ENCODE measurements around the gene CFD.
"Not testable (repeated sequence)": the region's sequence is repeated elsewhere in the genome, so short reads cannot be mapped to it uniquely, and the experiment has no call there.

Gene CFD

DNA sequence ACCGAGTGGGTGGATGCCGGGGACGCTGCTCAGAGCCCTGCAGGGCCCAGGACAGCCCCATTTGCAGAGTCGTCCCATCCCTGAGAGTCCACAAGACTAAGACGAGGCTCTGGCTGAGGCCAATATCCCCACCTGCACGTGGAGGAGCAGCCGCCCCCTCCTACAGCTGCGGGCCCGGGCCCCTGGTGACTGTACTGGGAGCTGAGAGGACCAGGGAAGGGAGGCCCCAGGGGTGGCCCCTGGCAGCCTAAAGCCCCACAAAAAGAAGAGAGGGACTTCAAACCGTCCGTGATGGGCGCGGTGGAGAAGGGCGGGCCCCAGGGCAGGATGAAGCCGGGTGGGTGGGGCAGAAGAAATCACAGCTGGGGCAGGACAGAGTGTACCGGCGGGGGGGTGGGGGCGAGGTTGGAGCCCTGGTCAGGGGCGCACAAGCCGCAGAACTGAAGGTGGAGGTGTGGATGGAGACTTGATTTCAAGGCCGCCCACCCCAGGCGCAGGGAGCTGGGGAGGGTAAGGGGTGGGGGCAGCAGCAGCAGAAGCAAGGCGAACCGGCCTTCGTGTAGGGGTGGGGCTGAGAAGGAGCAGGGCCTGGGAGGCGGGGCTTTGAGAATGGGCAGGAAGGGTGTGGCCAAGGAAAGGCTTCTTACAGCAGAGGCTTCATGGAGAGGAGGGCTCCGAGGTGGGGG lies 12.9 kb downstream of the CFD start:
- no peak for DNase-seq

DNA sequence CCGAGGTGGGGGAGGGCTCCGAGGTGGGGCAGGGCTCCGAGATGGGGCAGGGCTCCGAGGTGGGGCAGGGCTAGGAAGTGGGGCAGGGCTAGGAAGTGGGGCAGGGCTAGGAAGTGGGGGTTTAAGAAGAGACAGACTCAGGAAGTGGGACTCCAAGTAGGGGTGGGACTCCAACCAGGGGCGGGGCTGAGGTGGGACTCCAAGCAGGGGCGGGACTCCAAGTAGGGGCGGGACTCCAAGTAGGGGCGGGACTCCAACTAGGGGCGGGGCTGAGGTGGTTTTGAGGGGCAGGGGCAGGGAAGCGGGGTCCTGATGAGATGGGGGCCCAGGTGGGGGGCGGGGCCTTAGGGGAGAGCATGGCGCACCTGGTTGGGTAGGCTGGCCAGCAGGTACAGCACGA lies 13.6 kb downstream of the CFD start:
- DNase-seq: no peak

DNA sequence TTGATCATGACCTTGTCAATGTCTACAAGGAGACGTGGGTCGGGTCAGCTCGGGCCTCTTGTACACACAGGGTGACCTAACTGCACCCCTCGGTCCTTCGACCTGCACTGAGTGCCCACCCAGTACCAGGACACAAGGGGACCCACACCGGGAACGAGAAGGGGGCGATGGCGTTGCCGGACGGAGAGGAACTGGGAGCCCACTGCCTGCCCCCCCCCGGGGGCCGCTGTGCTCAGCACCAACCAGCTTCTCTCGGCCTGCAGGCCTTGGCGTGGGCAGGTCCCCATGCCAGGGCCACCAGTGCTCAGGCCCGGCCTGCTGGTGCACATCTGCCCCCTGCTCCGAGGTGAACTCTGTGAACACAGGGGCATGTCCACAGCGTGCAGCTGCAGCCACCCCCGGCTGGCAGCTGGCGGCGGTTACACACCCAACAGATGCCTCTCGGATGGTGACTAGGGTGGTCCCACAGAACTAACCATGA lies 14.1 kb downstream of the CFD start:
- no peak for DNase-seq

DNA sequence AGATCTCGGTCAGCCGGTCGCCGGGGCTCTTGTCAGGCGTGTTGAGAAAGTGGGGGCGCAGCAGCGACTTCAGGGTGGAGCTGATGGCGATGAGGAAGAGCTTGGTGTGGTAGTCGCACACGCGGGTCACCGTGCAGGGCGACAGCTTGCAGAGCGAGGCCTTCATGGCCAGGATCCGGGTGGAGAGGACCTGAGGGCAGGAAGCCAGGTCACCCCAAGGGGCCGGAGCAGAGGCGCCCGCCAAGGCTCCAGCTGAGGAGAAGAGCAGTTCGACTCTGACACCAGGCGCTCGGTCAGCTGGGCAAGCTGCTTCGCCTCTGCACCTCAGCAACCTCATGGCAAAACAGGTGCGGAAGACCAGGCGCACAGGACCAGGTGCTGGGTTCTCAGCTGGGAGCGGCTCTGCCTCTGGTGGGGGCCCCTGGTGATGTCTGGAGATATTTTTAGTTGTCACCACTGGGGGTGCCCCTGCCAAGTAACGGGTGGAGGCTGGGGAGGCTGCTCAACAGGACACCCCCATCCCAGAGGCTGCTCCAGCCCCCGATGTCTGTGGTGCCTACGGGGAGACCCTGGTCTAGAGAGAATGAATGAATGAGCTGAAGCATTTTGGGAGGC lies 15.9 kb downstream of the CFD start:
- no peak for DNase-seq

DNA sequence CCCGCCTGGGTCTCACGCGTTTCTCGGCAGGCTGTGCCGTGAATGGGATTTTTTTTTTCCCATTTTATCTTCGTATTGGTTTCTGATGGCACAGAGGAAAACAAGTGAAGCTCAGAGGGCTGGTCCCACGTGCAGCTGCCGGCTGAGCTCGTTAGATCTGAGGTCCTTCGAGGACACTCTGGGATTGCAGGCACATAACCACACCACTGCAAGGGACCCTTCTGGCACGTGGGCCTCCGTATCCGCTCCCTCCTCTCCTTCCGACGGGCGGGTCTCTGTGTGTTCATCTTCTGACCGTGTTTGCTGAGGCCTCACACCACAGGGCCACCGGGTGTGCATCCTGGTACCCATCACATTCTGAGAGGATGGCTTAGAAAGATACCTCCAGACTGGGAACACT lies 16.6 kb downstream of the CFD start:
- no peak for DNase-seq

DNA sequence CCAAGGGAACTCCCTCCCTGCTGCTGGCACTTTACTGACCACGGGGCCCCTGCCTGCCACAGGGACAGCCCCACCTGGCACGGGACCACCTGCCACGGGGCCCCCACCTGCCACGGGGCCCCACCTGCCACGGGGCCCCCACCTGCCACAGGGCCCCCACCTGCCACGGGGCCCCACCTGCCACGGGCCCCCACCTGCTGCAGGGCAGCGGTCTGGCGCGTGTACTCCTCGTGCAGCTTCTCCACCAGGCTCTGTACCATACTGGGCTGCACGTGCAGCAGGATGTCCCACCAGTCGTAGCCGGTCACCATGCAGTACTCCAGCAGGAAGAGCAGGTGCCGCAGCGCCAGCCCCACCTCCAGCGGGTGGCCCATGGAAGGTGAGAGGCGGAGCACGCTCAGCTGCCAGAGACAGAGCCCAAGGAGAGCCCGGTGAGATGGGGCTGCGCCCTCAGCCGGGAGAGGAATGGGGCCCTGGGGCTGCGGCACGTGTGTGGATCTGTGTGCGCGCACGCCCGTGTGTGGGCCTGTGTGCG lies 17.4 kb downstream of the CFD start:
- DNase-seq: no peak

DNA sequence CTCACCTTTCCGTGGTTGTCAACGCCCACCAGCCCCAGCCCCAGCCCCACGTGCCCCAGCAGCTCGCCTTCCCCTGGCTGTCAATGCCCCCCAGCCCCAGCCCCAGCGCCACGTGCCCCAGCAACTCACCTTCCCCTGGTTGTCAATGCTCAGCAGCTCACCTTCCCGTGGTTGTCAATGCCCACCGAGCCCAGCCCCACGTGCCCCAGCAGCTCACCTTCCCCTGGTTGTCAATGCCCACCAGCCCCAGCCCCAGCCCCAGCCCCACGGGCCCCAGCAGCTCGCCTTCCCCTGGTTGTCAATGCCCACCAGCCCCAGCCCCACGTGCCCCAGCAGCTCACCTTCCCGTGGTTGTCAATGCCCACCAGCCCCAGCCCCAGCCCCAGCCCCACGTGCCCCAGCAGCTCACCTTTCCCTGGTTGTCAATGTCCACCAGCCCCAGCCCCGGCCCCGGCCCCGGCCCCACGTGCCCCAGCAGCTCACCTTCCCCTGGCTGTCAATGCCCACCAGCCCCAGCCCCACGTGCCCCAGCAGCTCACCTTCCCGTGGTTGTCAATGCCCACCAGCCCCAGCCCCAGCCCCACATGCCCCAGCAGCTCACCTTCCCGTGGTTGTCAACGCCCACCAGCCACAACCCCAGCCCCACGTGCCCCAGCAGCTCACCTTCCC lies 18.7 kb downstream of the CFD start:
- not testable (repeated sequence) for DNase-seq

DNA sequence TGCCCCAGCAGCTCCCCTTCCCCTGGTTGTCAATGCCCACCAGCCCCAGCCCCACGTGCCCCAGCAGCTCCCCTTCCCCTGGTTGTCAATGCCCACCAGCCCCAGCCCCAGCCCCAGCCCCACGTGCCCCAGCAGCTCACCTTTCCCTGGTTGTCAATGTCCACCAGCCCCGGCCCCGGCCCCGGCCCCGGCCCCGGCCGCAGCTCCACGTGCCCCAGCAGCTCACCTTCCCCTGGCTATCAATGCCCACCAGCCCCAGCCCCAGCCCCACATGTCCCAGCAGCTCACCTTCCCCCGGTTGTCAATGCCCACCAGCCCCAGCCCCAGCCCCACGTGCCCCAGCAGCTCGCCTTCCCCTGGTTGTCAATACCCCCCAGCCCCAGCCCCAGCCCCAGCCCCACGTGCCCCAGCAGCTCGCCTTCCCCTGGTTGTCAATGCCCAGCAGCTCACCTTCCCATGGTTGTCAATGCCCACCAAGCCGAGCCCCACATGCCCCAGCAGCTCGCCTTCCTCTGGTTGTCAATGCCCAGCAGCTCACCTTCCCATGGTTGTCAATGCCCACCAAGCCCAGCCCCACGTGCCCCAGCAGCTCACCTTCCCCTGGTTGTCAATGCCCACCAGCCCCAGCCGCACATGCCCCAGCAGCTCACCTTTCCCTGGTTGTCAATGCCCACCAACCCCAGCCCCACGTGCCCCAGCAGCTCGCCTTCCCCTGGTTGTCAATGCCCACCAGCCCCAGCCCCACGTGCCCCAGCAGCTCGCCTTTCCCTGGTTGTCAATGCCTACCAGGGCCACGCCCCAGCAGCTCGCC lies 19.5 kb downstream of the CFD start:
- not testable (repeated sequence) for DNase-seq

DNA sequence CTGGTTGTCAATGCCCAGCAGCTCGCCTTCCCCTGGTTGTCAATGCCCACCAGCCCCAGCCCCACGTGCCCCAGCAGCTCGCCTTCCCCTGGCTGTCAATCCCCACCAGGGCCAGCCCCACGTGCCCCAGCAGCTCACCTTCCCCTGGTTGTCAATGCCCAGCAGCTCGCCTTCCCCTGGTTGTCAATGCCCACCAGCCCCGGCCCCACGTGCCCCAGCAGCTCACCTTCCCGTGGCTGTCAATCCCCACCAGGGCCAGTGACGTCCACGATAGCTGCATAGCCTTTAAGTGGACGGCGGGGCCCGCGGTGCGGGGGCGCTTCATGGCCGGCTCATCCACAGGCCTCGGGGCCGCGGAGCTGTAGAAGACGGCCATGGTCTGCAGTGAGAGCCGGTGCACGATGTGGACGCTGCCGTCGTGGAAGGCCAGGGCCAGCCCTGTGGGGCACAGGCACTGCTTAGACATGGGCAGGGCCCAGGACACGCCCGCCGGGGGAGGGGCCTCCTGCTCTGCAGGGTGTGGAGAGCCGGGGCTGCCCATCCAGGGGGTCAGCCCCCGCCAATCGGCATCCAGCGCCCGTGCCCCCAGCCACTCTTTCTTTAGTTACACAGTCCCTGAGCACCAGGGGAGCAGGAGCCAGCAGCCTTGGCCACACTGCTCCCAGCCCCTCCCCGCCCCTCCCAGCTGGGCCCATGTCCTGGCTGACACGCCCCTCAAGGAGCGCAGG lies 20.4 kb downstream of the CFD start:
- no peak for DNase-seq

DNA sequence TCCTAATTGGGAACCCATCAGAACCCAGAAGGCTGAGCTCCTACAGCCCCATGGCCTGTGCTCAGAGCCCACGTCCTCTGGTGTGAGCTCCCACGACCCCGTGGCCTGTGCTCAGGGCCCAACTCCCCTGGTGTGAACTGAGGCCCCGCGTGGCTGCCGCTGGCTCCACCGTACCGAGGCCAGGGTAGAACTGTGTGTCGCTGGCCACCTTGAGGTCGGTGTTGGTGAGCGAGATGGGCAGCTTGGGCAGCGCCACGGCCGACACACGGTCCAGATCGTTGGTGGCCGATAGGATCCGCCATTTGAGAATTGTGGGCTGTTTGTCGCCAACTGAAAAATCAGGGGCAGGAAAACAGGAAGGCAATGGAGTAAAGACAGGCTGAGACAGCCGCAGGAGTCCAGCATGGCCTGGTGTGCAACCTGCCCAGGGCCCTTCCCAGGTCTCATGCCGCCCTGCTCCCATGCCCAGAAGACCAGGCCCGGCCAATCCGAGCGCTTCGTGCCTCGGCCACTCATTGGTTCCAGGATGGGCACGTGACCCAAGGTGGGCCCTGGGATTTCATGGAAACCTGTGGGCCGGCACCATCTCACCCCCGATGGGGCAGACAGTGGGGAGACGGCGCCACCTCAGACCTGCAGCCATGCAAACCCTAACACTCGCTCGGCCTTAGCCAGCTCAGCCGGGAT lies 22.1 kb downstream of the CFD start:
- no peak for DNase-seq

DNA sequence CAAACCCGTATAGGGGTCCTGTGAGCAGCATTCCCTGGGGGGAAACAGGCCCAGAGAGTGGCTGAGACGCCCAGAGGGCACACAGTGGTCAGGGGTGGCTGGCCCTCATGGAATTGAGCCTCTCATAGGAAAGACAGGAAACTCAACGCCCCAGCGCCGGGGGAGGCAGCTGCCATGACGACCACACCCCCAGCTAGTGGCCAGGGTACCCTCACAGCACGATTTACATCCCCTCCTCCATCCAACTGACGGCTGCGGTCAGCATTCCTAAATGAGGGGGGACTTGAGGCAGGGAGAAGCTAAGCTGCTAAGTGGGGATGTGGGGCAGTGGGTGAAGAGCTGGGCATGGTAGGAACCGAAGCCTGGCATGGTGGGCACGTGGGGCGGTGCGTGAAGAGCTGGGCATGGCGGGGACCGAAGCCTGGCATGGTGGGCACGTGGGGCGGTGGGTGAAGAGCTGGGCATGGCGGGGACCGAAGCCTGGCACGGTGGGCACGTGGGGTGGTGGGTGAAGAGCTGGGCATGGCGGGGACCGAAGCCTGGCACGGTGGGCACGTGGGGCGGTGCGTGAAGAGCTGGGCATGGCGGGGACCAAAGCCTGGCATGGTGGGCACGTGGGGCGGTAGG lies 23.5 kb downstream of the CFD start:
- no peak for DNase-seq

DNA sequence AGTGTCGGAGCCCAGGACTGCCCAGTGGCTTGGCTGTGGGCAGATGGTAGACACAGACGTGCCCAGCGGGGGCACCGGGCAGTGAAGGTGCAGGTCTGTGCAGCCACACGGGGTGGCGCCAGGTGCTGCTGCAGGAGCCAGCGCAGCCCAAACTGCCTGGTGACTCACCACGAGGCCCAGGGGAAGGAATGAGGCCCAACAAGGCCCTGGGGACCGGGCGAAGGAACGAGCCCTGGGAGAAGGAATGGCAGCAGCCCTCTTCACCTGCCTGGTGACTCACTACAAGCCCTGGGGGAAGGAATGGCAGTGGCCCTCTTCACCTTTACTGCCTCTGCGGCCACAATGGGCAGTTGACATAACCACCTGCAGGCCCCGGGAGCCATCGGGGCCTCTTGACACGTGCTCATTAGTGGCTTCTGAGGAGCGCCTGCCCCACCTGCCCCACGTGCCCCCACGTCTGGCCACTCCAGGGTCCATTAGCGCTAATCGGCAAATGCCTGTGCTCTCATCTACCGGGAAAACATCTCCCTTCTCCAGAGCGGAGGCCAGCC lies 24.3 kb downstream of the CFD start:
- no peak for DNase-seq

DNA sequence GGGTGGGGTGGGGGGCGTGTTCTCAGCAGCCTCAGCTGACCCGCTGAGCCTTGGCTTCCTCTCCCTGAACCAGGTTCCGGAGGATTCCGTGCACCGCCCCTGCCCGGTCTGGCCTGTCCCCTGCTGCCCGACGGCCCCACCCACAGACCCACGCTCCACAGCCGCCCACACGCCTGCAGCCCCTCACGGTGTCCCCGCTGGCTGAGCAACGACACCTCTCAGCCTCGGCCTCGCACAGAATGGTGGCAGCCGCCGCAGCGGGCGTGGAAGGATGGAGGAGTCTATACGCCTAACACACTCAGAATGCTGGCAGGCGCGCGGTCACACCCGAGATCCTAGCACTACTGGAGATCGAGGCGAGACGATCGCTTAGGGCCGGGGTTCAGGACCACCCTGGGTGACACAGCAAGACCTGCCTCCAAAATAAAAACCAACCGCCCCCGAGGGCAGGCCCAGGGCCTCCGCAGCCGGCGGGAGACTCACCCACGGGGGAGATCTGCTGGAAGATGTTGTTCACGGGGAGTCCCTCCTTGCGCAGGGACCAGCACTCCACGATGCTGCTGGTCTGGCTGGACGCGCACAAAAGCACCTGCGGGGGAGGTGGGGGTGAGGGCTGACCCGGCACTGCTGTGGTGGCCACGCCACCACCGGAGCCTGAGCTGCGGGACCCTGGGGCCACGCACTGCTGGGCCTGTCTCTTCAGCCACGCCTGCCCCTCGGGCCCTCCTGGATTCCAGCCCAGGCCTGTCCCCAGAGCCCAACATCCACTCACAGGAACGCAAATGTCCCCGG lies 25.2 kb downstream of the CFD start:
- DNase-seq: no peak

DNA sequence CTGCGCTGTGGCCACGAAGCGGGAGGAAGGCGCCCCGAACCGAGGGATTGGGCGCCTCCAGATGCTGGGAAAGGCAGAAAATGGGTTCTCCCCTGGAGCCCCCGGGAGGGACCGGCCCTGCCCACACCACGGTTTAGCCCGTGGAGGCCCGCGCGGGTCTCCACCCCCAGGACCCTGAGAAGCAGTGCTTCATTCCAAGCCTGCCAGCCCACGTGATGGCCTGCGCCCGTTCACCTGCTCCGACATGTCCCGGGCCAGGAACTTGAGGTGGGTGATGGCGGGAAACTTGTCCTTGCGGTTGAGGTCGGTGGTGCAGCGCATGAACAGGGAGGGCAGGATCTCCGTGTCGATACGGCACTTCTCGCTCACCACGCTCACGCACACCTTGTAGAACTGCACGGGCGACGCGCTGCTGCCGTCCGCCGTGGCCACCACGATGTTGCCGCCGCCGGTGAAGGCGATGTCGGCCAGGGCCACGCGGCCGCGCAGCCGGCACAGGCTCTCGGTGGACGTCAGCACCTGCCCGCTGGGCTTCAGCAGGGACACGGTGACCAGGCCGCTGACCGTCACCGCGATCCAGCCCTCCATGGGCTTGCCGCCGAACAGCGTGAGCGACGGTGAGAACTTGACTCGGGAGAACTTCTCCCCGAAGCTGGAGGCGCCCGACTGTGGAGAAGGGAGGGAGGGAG lies 26.2 kb downstream of the CFD start:
- no peak for DNase-seq

DNA sequence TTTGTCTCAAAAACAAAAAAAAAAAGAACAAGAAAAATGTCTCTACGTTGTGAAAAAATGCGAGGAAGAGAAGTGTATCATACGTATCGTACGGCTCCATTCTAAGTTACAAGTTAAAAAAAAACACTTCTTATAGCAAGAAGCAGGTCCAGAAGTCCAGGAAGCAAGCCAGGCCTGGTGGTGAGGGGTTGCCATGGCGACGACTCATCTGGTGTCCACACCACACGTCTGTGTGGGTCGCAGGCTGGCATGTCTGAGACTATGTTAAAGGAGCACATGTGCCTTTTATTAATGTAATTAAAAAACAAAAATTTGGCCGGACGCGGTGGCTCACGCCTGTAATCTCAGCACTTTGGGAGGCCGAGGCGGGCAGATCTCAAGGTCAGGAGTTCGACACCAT lies 27.6 kb downstream of the CFD start:
- no peak for DNase-seq

DNA sequence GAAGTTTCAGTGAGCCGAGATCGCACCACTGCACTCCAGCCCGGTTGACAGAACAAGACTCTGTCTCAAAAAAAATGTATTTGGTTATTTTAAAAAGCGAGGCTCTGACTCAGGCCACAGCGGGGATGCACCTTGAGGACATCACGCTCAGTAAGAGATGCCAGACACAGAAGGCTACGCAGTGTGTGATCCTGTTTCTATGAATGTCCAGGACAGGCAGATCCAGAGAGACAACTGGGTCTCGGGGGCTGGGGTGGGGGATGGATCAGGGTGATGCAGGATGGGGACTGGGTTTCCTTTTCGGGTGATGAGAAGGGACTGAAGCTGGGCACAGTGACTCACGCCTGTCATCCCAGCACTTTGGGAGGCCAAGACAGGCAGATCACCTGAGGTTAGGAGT lies 28.1 kb downstream of the CFD start:
- DNase-seq: no peak

DNA sequence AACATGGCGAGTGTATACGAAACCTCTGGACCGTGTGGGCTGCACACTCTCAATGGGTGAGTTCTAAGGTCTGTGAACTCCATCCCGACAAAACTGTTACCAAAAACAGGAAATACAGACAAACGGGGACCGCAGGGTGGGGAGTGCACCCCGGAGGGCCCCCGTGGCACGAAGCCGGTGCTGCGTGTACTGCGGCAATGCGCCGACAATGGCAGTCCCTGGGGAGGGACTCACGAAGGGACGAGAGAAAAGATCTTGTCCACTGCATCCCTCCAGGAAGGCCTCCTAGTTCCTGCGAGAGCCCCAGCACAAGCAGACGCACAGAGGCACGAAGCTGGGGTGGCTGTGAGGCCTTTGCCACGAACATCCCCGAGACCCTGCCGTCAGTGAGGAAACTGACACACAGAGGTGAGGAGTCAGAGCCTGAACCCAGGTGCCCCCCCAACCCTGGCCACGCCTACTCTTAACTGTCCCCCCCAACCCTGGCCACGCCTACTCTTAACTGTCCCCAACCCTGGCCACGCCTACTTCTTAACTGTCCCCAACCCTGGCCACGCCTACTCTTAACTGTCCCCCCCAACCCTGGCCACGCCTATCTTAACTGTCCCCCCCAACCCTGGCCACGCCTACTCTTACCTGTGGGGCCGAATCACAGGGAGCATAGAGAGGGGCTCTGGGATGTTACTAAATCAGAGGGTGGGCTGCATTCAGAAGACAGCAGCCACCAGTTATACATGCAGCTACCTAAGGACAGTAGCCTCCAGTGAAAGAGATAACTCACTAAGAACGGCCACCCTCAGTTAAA lies 29.3 kb downstream of the CFD start:
- DNase-seq: no peak

DNA sequence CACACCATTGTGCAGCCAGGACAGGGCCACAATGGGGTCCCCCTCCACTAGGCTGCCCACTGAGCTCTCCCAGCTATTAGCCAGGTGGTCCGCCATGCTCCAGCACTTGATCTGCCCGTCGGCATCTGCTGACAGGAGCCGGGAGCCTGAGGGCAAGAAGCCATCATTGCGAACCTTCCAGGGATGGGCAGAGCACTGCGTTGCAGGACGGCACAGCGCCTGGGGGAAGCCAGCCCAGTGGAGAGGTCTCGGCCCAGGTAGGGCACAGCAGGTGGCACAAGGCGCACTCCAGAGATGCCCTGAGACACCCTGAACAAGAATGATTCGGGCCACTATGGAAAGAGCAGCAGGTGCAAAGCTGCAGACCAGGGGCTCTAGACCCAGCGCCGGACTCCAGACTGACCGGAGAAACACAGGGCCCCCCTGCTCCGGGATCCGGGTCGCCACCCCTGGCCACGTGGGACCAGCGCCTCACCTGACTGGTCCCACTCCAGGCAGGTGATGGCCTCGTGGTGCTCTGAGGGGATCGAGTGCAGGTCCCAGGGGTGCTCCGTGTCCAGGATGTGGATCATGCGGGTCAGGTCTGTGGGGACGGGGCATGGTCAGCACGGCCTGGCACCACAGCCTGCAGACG lies 30.3 kb downstream of the CFD start:
- no peak for DNase-seq
